Tibial artery (tissue), 4 donors: Measurements from ENCODE around the gene CEP20.

ENCODE experiments used
- DNase-seq, 2 donors: peaks; one replicate each; pipeline ENCODE4 v3.0.0-alpha.2; 2019
- H3K27ac ChIP-seq, 2 donors: fragments of 200-600 bp; sonication (generic) in 1 of 2; 1 replicate in 1 of 2; 2 replicates in 1 of 2; pipeline ENCODE4 v1.5.1; 2018 to 2019; ENCODE audit warnings: mild to moderate bottlenecking in 1 of 2
- H3K27me3 ChIP-seq, 2 donors: fragments of 200-600 bp; sonication (generic) in 1 of 2; one replicate each; pipeline versions ENCODE4 v1.5.1 to v1.6.0; 2016 to 2019
- H3K36me3 ChIP-seq, 3 donors: fragments of 200-600 bp; sonication (generic) in 2 of 3; one replicate each; pipeline ENCODE4 v1.5.1; 2016 to 2019; ENCODE audit warnings: mild to moderate bottlenecking in 2 of 3
- H3K4me1 ChIP-seq, 4 donors: fragments of 200-600 bp; sonication (generic) in 2 of 4; 1 replicate in 3 of 4; 2 replicates in 1 of 4; pipeline ENCODE4 v1.5.1; 2016 to 2019
- H3K4me3 ChIP-seq, 2 donors: fragments of 200-600 bp; sonication (generic) in 1 of 2; 1 replicate in 1 of 2; 2 replicates in 1 of 2; pipeline ENCODE4 v1.5.1; 2018 to 2019; ENCODE audit warnings: mild to moderate bottlenecking in 2 of 2
- H3K9me3 ChIP-seq, 3 donors: fragments of 200-600 bp; sonication (generic) in 1 of 3; one replicate each; pipeline ENCODE4 v1.5.1; 2016 to 2019
- intact Hi-C: fragments of 100-400 bp; cut with DNase I; formaldehyde crosslinking; loops from one replicate; pipeline ENCODE4 v1.15.0; 2023; ENCODE audit warnings: low total_unique reads
- TF ChIP-seq, protein P1 (sequence below), 2 experiments: fragments of 200-600 bp in 1 of 2; fragments of 450-650 bp in 1 of 2; IDR thresholded peaks; one replicate each; pipeline ENCODE4 v1.5.1; 2017 to 2019; ENCODE audit warnings: antibody characterized with exemption in 2 of 2, mild to moderate bottlenecking in 1 of 2, moderate library complexity in 1 of 2

The CEP20 gene

DNA sequence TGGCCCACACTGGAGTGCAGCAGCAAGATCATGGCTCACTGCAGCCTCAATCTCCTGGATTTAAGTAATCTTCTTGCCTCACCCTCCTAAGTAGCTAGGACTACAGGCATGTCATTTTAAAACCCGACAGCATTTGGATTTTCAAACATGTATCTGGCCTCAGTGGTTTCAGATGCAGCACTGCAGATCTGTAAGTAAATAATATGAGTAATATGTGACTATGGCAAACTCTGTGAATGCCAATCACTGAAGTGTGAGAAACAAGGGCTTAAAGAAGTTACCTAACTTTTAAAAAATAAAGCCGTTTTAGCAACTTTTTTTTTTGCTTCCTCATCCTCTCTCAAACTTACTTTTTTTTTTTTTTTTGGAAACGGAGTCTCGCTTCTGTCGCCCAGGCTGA, 11.9 kb downstream of the CEP20 start:
- intact Hi-C loops = loop anchor here (5.0 kb wide), 1 partner anchor 246 kb away; no protein-coding TSS in a partner anchor
- Histone ChIP-seq H3K27me3 (no peaks in the 10 kb centered on the region), H3K36me3 (peaks cover 0 to 45% (median 30%) of the 10 kb centered on the region in 3 donors), H3K4me3 (no peak overlapping the region), H3K4me1 (peaks cover 0 to 23% (median 6%) of the 10 kb centered on the region in 4 donors), H3K27ac (no peak overlapping the region), H3K9me3 (no peaks in the 10 kb centered on the region)
- TF ChIP-seq, protein P1, sequence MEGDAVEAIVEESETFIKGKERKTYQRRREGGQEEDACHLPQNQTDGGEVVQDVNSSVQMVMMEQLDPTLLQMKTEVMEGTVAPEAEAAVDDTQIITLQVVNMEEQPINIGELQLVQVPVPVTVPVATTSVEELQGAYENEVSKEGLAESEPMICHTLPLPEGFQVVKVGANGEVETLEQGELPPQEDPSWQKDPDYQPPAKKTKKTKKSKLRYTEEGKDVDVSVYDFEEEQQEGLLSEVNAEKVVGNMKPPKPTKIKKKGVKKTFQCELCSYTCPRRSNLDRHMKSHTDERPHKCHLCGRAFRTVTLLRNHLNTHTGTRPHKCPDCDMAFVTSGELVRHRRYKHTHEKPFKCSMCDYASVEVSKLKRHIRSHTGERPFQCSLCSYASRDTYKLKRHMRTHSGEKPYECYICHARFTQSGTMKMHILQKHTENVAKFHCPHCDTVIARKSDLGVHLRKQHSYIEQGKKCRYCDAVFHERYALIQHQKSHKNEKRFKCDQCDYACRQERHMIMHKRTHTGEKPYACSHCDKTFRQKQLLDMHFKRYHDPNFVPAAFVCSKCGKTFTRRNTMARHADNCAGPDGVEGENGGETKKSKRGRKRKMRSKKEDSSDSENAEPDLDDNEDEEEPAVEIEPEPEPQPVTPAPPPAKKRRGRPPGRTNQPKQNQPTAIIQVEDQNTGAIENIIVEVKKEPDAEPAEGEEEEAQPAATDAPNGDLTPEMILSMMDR (IDR thresholded peaks at IDR 0.05) = no peak
- DNase-seq = no peak

DNA sequence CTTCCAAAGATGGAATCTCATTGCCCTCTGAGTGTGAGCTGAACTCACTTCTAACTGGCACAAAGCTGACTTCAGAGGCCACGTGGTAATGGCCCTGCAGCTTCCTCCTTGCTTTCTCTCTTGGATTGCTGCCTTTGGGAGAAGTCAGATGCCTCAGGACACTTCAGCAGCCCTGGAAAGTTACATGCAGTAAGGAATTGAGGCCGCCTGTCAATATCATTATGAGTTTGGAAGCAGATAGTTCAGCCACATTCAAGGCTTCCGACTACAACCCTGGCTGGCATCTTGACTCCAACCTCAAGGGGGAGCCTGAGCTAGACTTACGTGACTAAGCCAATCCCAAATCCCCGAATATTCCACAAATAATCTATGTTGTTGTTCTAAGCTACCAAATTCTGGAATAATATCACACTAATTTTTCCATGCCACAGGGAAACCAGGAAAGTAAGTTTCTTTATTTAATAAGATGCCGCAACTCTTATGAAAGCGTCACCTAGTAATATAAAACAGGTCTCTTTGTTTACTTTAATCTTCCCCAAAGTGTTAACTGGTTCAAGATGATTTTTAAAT, 13.6 kb downstream of the CEP20 start:
- TF ChIP-seq, protein P1 (IDR thresholded peaks at IDR 0.05) = peak; percentile 70 to 78
- peaks cover 0 to 22% (median 6%) of the 10 kb centered on the region in 4 donors for H3K4me1 ChIP-seq
- H3K9me3 ChIP-seq = no peaks in the 10 kb centered on the region
- intact Hi-C loops = loop anchor here (5.0 kb wide), 1 partner anchor 247 kb away; no protein-coding TSS in a partner anchor
- H3K36me3 ChIP-seq = peaks cover 8 to 62% (median 32%) of the 10 kb centered on the region in 3 donors
- DNase-seq = peak; percentile 55 to 66
- H3K4me3 ChIP-seq = no peak overlapping the region
- peak overlapping the region; percentile 35 to 38 for H3K27ac ChIP-seq
- no peaks in the 10 kb centered on the region for H3K27me3 ChIP-seq

DNA sequence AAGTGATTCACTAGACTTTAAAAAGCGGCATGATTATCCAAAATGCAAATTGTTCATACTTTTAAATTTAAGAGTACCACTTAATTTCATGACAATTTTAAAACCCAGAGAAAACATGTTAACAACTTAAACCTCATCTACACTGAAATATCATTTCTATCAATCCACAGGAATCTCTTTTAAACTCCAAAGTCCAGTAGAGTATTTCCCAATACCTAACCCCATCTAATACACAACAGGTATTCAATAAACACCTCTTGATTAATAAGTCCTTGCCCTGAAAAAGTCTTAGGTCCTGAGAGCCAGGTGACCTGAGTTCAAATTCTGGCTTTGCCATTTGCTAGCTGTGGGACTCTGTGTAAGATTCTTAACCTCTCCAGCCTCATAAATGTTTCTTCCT, 14.7 kb downstream of the CEP20 start:
- intact Hi-C loops = no loop called here

DNA sequence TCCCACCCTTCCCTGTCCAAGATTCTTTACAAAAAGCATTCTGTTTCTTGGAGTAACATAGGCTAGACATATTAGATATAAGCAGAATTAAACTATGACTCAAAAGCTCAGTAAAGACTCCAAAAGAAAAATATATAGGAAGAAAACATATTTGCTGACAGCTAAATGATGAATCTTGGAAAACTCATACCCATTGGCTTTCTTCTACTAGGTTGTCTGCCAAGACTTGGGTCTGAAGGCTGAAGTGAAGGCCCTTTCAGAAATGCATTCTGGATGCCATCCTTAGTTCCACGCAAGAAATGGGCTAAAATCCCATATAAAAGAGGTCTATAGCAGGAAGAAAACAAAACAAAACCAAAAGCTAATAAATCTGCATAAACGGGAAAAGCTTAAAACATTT, 15.1 kb downstream of the CEP20 start:
- Histone ChIP-seq H3K27me3 (no peaks in the 10 kb centered on the region), H3K9me3 (no peaks in the 10 kb centered on the region), H3K36me3 (peaks cover 14 to 71% (median 32%) of the 10 kb centered on the region in 3 donors), H3K4me1 (peaks cover 0 to 12% (median 6%) of the 10 kb centered on the region in 4 donors), H3K27ac (no peak overlapping the region), H3K4me3 (no peak overlapping the region)
- DNase-seq = no peak
- TF ChIP-seq, protein P1 (IDR thresholded peaks at IDR 0.05) = no peak
- intact Hi-C loops = no loop called here

More for the DNA sequence above, 14.7 kb downstream of the CEP20 start:
- peaks cover 0 to 12% (median 6%) of the 10 kb centered on the region in 4 donors for H3K4me1 ChIP-seq
- H3K27ac ChIP-seq = no peak overlapping the region
- no peaks in the 10 kb centered on the region for H3K27me3 ChIP-seq
- no peak for DNase-seq
- TF ChIP-seq, protein P1 (IDR thresholded peaks at IDR 0.05) = no peak
- no peaks in the 10 kb centered on the region for H3K9me3 ChIP-seq
- no peak overlapping the region for H3K4me3 ChIP-seq
- peaks cover 12 to 71% (median 36%) of the 10 kb centered on the region in 3 donors for H3K36me3 ChIP-seq

DNA sequence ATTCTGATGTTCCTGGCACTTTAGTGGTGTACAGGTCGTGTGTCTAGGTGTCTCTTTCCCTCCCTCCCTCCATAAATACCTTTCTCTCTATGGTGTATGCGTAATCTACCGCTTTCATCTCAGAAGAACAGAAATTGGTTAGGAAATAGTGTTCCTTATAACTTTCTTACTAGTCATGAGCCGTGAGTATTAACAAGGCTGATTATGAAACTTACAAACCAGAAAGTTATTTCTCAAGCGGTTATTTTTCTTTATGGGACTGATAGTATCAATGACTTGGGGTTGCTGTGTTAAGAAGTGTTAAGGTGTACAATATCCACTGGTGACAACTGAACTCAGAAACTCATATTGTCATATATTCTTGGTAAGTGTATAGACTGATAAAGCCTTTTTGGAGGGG, 18.4 kb downstream of the CEP20 start:
- H3K36me3 ChIP-seq = peaks cover 33 to 73% (median 36%) of the 10 kb centered on the region in 3 donors
- no peaks in the 10 kb centered on the region for H3K9me3 ChIP-seq
- TF ChIP-seq, protein P1 (IDR thresholded peaks at IDR 0.05) = no peak
- intact Hi-C loops = no loop called here
- DNase-seq = no peak
- no peaks in the 10 kb centered on the region for H3K27me3 ChIP-seq
- no peak overlapping the region for H3K4me3 ChIP-seq
- H3K4me1 ChIP-seq = peaks cover 0 to 8% (median 3%) of the 10 kb centered on the region in 4 donors
- H3K27ac ChIP-seq = no peak overlapping the region
